Astrocyte (in vitro differentiated cells and primary cell): ENCODE measurements around the gene PAAF1.

Experiments used
- EZH2 ChIP-seq: IDR thresholded peaks from 2 replicates; pipeline ENCODE4 v1.6.1; 2012; ENCODE audit warnings: mild to moderate bottlenecking, low read length, inconsistent platforms; ENCODE audit not compliant: insufficient read depth
- TF ChIP-seq, protein P1 (sequence below): IDR thresholded peaks from 2 replicates; pipeline ENCODE4 v1.5.1; 2011; ENCODE audit warnings: low read depth, mild to moderate bottlenecking, inconsistent platforms, low read length, moderate library complexity; ENCODE audit not compliant: insufficient read depth

DNA sequence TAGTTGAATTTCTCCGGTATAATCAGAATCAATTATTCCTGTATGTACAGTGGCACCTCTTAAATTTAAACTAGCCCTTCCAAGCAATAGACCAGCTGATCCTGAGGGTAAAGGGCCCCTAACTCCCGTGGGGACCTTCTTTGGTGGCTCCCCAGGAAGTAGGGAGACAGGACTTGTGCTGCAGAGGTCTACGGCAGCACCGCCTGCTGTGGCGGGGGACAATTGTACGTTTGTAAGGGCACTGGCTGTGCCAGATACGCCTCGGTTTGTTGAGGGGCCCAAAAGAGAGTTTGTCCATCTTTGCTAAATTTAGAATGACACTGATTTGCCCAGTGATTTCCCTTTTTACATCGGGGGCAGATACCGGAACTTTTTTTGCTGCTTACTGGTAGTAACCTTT lies 68.1 kb downstream of the PAAF1 start:
- TF ChIP-seq EZH2 = no peak
- TF ChIP-seq, protein P1, sequence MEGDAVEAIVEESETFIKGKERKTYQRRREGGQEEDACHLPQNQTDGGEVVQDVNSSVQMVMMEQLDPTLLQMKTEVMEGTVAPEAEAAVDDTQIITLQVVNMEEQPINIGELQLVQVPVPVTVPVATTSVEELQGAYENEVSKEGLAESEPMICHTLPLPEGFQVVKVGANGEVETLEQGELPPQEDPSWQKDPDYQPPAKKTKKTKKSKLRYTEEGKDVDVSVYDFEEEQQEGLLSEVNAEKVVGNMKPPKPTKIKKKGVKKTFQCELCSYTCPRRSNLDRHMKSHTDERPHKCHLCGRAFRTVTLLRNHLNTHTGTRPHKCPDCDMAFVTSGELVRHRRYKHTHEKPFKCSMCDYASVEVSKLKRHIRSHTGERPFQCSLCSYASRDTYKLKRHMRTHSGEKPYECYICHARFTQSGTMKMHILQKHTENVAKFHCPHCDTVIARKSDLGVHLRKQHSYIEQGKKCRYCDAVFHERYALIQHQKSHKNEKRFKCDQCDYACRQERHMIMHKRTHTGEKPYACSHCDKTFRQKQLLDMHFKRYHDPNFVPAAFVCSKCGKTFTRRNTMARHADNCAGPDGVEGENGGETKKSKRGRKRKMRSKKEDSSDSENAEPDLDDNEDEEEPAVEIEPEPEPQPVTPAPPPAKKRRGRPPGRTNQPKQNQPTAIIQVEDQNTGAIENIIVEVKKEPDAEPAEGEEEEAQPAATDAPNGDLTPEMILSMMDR = no peak
